ENCODE measurements around the gene PPL. TPM values are rescaled to one million over a fixed set of nuclear protein-coding genes. Genes with fewer than 3 reads are reported as not detected.

PPL gene
- total and polyA plus RNA-seq, 2 of the 8 experiments (the other 6 are each of a cell fraction or from before 2014, with no cell fraction given): 11.3 to 29.5 TPM

DNA sequence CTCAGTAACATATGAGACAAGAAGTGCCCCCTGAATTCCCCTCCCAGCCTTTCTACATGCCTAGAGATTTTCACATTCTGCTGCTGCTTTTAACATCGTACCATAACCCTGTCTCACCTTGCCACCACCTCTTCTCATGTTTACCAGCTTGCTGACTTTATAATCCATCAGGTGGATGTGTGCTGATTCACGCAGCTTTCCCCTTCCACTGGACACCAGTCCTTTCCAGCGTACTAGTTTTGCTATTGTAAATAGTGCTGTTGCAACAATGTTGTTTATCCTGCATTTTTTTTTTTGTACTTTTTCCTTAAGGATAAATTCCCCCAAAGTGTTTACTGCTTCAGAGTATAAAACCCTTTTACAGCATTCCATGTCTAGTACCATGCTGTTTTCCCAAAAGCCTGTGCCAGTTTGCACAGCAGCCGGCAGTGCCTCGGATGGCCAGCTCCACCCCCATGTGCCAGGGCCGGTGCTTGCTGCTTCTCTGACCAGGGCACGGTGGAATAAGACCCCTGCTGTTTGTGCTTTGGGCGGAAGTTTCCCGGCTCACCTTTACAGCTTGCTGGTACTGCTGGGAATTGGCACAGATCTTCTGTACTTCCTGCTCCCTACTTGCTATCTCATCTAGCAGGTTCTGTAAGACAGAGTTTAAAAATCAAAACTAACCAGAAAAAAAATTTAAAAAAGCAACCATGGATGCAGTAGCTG is 48.4 kb downstream of the PPL start:
- no peak overlapping the region for H2BK15ac ChIP-seq (ENCODE audit: low read length)
- no peak overlapping the region for H3K4me2 ChIP-seq (ENCODE audit: insufficient read depth in 1 of 2, low read depth in 2 of 2, low read length in 2 of 2)
- peaks cover 0 to 3% of the 10 kb centered on the region in 2 experiments for H4K20me1 ChIP-seq (replicated peaks in 1 of 2; ENCODE audit: control insufficient read depth in 1 of 2, insufficient read depth in 2 of 2, low read length in 2 of 2)
- H4K5ac ChIP-seq (ENCODE audit: insufficient read length, low read depth, low read length): no peak overlapping the region
- no peaks in the 10 kb centered on the region for H3K9me3 ChIP-seq (ENCODE audit: insufficient read depth in 2 of 2, low read depth in 1 of 2, low read length in 1 of 2)
- ChIA-PET CTCF (ENCODE audit: partially characterized antibody) (interaction anchor here (0.6 to 3.5 kb wide), 8 partner anchors 13 to 1174 kb away, joined by 3 to 15 read pairs (median 4); no protein-coding TSS in a partner anchor), POLR2A (ENCODE audit: partially characterized antibody) (interaction anchor here (1.2 kb wide), 1 partner anchor 68 kb away, joined by 9 read pairs; no protein-coding TSS in a partner anchor)
- 89% methylated on average over 9 of the region's 9 CpGs; no CpG with 5 or more reads in 1 of the 2 experiments for WGBS, 2 experiments (ENCODE audit: extremely low coverage in 1 of 2, insufficient coverage in 1 of 2, insufficient read length in 1 of 2, insufficient replicate concordance in 2 of 2, low coverage in 1 of 2, low lambda C conversion rate in 2 of 2, missing lambda C conversion rate in 1 of 2)
- no peaks in the 10 kb centered on the region for H3K27me3 ChIP-seq (replicated peaks in 1 of 4; ENCODE audit: control insufficient read depth in 3 of 4, extremely low read depth in 1 of 4, insufficient read depth in 3 of 4, low read length in 3 of 4)
- H3K4me1 ChIP-seq (replicated peaks in 1 of 4; ENCODE audit: control insufficient read depth in 3 of 4, insufficient read depth in 4 of 4, low read length in 3 of 4): no peaks in the 10 kb centered on the region
- H2BK20ac ChIP-seq (ENCODE audit: low read length): no peak overlapping the region
- H3K79me2 ChIP-seq (ENCODE audit: control insufficient read depth in 1 of 2, insufficient read depth in 2 of 2, low read length in 2 of 2): no peaks in the 10 kb centered on the region
- no peak for FAIRE-seq
- no peak overlapping the region for H2BK12ac ChIP-seq (ENCODE audit: low read depth, low read length)
- H2AK5ac ChIP-seq (ENCODE audit: low read depth, low read length): no peak overlapping the region
- no peak overlapping the region for H4K91ac ChIP-seq (replicated peaks; ENCODE audit: insufficient read length, low read length)
- no peak for DNase-seq (ENCODE audit: low read depth in 1 of 2, low spot score in 2 of 2)
- H2BK120ac ChIP-seq (replicated peaks; ENCODE audit: low read depth, low read length): no peak overlapping the region
- no peak overlapping the region for H3K18ac ChIP-seq (ENCODE audit: extremely low read depth, low read length)
- H2AFZ ChIP-seq (ENCODE audit: low read length): no peak overlapping the region
- no peak overlapping the region for H3K4me3 ChIP-seq (ENCODE audit: extremely low read depth in 1 of 4, insufficient read depth in 2 of 4, low read depth in 3 of 4, low read length in 4 of 4)
- no peak overlapping the region for H3K9ac ChIP-seq (replicated peaks in 1 of 4; ENCODE audit: extremely low read depth in 1 of 4, low read depth in 3 of 4, low read length in 3 of 4)
- no peak overlapping the region for H3K27ac ChIP-seq (ENCODE audit: low read depth, low read length)
- H3K23me2 ChIP-seq (ENCODE audit: low read depth, low read length): no peaks in the 10 kb centered on the region
- H3K36me3 ChIP-seq (ENCODE audit: control insufficient read depth in 2 of 4, insufficient read depth in 4 of 4, low read length in 3 of 4): peaks cover 5 to 63% (median 34%) of the 10 kb centered on the region in 4 experiments; a peak in 7 of 8 replicates
- no peak overlapping the region for H2BK5ac ChIP-seq (ENCODE audit: low read depth, low read length)
- no peak overlapping the region for H3K14ac ChIP-seq (ENCODE audit: insufficient read length)
- H3K56ac ChIP-seq (replicated peaks; ENCODE audit: insufficient read length, low read depth, low read length): no peak overlapping the region
- no peak overlapping the region for H3K23ac ChIP-seq (ENCODE audit: insufficient read length)
- no peak overlapping the region; the same call in 1 of the 2 replicates for H4K8ac ChIP-seq (ENCODE audit: extremely low read depth, insufficient read depth, low read length)
- no peaks in the 10 kb centered on the region for H3K79me1 ChIP-seq (ENCODE audit: low read depth, low read length)
- H3K4ac ChIP-seq (replicated peaks; ENCODE audit: insufficient read length, low read depth, low read length): no peak overlapping the region
- TF ChIP-seq RBBP5 (IDR thresholded peaks at IDR 0.05; ENCODE audit: borderline replicate concordance, low read depth, low read length) (no peak), PHF8 (conservative IDR thresholded peaks at IDR 0.05; ENCODE audit: low read depth, low read length) (no peak), EP300 (IDR thresholded peaks at IDR 0.05; ENCODE audit: borderline replicate concordance in 1 of 2, low read depth in 2 of 2, low read length in 2 of 2) (no peak), FOSL1 (IDR thresholded peaks at IDR 0.05; ENCODE audit: insufficient read depth, low read depth, low read length) (no peak), KDM5A (IDR thresholded peaks at IDR 0.05; ENCODE audit: low read length) (no peak), SIX5 (IDR thresholded peaks at IDR 0.05; ENCODE audit: low read depth, low read length) (no peak), SIN3A (conservative IDR thresholded peaks at IDR 0.05 in 1 of 2, IDR thresholded peaks at IDR 0.05 in 1 of 2; ENCODE audit: low read depth in 1 of 2, low read length in 2 of 2) (no peak)
- TF ChIP-seq, protein P1, sequence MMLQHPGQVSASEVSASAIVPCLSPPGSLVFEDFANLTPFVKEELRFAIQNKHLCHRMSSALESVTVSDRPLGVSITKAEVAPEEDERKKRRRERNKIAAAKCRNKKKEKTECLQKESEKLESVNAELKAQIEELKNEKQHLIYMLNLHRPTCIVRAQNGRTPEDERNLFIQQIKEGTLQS (IDR thresholded peaks at IDR 0.05; ENCODE audit: insufficient read depth, low read depth, low read length): no peak
- TF ChIP-seq, protein P2, sequence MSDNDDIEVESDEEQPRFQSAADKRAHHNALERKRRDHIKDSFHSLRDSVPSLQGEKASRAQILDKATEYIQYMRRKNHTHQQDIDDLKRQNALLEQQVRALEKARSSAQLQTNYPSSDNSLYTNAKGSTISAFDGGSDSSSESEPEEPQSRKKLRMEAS (IDR thresholded peaks at IDR 0.05): no peak
- TF ChIP-seq, protein P3, sequence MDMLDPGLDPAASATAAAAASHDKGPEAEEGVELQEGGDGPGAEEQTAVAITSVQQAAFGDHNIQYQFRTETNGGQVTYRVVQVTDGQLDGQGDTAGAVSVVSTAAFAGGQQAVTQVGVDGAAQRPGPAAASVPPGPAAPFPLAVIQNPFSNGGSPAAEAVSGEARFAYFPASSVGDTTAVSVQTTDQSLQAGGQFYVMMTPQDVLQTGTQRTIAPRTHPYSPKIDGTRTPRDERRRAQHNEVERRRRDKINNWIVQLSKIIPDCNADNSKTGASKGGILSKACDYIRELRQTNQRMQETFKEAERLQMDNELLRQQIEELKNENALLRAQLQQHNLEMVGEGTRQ (IDR thresholded peaks at IDR 0.05; ENCODE audit: low read length): no peak

Measured in H1 (cell line).